Ishikawa (cell line): Measurements from ENCODE around the gene INSYN2B.

Source experiments
- CEBPB ChIP-seq: IDR thresholded peaks from 2 replicates; pipeline ENCODE4 v1.6.1; 2012
- CREB1 ChIP-seq: IDR thresholded peaks from 2 replicates; pipeline ENCODE4 v1.6.1; 2012; ENCODE audit warnings: low read depth
- EP300 ChIP-seq: IDR thresholded peaks from 2 replicates; pipeline ENCODE4 v1.6.1; 2012; ENCODE audit warnings: borderline replicate concordance
- FOXM1 ChIP-seq: IDR thresholded peaks from 2 replicates; pipeline ENCODE4 v1.6.1; 2012; ENCODE audit warnings: low read depth, borderline replicate concordance
- MAX ChIP-seq: IDR thresholded peaks from 2 replicates; pipeline ENCODE4 v1.6.1; 2012
- NFIC ChIP-seq: IDR thresholded peaks from 2 replicates; pipeline ENCODE4 v1.6.1; 2012
- RAD21 ChIP-seq: IDR thresholded peaks from 2 replicates; pipeline ENCODE4 v1.6.1; 2012; ENCODE audit warnings: low read depth
- REST ChIP-seq: IDR thresholded peaks from 2 replicates; pipeline ENCODE4 v1.6.1; 2012; ENCODE audit warnings: low read depth, mild to moderate bottlenecking
- TEAD4 ChIP-seq: IDR thresholded peaks from 2 replicates; pipeline ENCODE4 v1.6.1; 2012
- USF1 ChIP-seq: IDR thresholded peaks from 2 replicates; pipeline ENCODE4 v1.6.1; 2012
- ZBTB7A ChIP-seq: IDR thresholded peaks from 2 replicates; pipeline ENCODE4 v1.6.1; 2012; ENCODE audit warnings: low read depth

GRCh38 chr5:169836835-169837536, 143.3 kb downstream of the INSYN2B start:
- TF ChIP-seq ZBTB7A = no peak
- no peak for TF ChIP-seq TEAD4
- TF ChIP-seq USF1 = no peak
- TF ChIP-seq REST = no peak
- no peak for TF ChIP-seq RAD21
- TF ChIP-seq MAX = no peak
- no peak for TF ChIP-seq CEBPB
- no peak for TF ChIP-seq FOXM1
- TF ChIP-seq NFIC = no peak
- TF ChIP-seq CREB1 = no peak
- TF ChIP-seq EP300 = no peak
